Measurements from ENCODE around the gene RAD52. TPM values are rescaled to one million over a fixed set of nuclear protein-coding genes. Genes with fewer than 3 reads are reported as not detected.

The RAD52 gene
- total RNA-seq, 2 experiments from 2014 or later, result 30.3 to 30.8 TPM

GRCh38 chr12:968545-968944, 19.1 kb upstream of the RAD52 start:
- Histone ChIP-seq H3K4me2 (ENCODE audit: low read length) (no peak overlapping the region), H3K9me2 (ENCODE audit: insufficient read depth, low read length) (no peaks in the 10 kb centered on the region), H3K4me3 (ENCODE audit: low read depth, low read length, poor library complexity, severe bottlenecking) (no peak overlapping the region), H3K79me2 (ENCODE audit: insufficient read depth, low read depth, low read length) (no peaks in the 10 kb centered on the region), H4K20me1 (ENCODE audit: insufficient read depth, low read length) (no peaks in the 10 kb centered on the region), H3K36me3 (ENCODE audit: insufficient read depth, low read length) (no peaks in the 10 kb centered on the region), H3K27ac (ENCODE audit: low read depth, low read length, poor library complexity, severe bottlenecking) (no peak overlapping the region), H3K9me3 (ENCODE audit: low read length) (no peaks in the 10 kb centered on the region), H3K4me1 (ENCODE audit: insufficient read depth, low read length, poor library complexity, severe bottlenecking) (no peaks in the 10 kb centered on the region), H2AFZ (ENCODE audit: low read length) (no peak overlapping the region)
- DNase-seq (ENCODE audit: low spot score), result no peak
- POLR2A ChIA-PET, result interaction anchor here (0.5 to 1.6 kb wide), 2 partner anchors 9 to 217 kb away, joined by 3 to 5 read pairs; no protein-coding TSS in a partner anchor
- CTCF ChIA-PET (ENCODE audit: unreplicated experiment), result interaction anchor here (0.6 to 1.4 kb wide), 2 partner anchors 19 to 355 kb away, joined by 3 to 5 read pairs; partner anchors contain the start of gene RAD52
- no TSS peak for BruUV-seq (replicated peaks)
- intact Hi-C loops (cut with micrococcal nuclease; ENCODE audit: unreplicated experiment), result no loop called here
- TF ChIP-seq EZH2phosphoT487 (IDR thresholded peaks at IDR 0.05; ENCODE audit: borderline replicate concordance, low read depth, low read length) (no peak), CTCF (conservative IDR thresholded peaks at IDR 0.05; ENCODE audit: low read length) (no peak)

GRCh38 chr12:967641-968040, 18.1 kb upstream of the RAD52 start:
- Histone ChIP-seq H2AFZ (ENCODE audit: low read length) (no peak overlapping the region), H3K27ac (ENCODE audit: low read depth, low read length, poor library complexity, severe bottlenecking) (no peak overlapping the region), H3K9me3 (ENCODE audit: low read length) (no peaks in the 10 kb centered on the region), H3K36me3 (ENCODE audit: insufficient read depth, low read length) (no peaks in the 10 kb centered on the region), H4K20me1 (ENCODE audit: insufficient read depth, low read length) (no peaks in the 10 kb centered on the region), H3K4me1 (ENCODE audit: insufficient read depth, low read length, poor library complexity, severe bottlenecking) (no peaks in the 10 kb centered on the region), H3K4me3 (ENCODE audit: low read depth, low read length, poor library complexity, severe bottlenecking) (no peak overlapping the region), H3K4me2 (ENCODE audit: low read length) (no peak overlapping the region), H3K9me2 (ENCODE audit: insufficient read depth, low read length) (no peaks in the 10 kb centered on the region), H3K79me2 (ENCODE audit: insufficient read depth, low read depth, low read length) (no peaks in the 10 kb centered on the region)
- intact Hi-C loops (cut with micrococcal nuclease; ENCODE audit: unreplicated experiment), result no loop called here
- DNase-seq (ENCODE audit: low spot score), result no peak
- POLR2A ChIA-PET, result interaction anchor here (1.6 kb wide), 1 partner anchor 8 kb away, joined by 5 read pairs; no protein-coding TSS in a partner anchor
- CTCF ChIA-PET (ENCODE audit: unreplicated experiment), result interaction anchor here (1.4 kb wide), 1 partner anchor 18 kb away, joined by 5 read pairs; the partner anchor contains the start of gene RAD52
- TF ChIP-seq EZH2phosphoT487 (IDR thresholded peaks at IDR 0.05; ENCODE audit: borderline replicate concordance, low read depth, low read length) (no peak), CTCF (conservative IDR thresholded peaks at IDR 0.05; ENCODE audit: low read length) (no peak)
- no TSS peak for BruUV-seq (replicated peaks)

GRCh38 chr12:966724-967123, 17.2 kb upstream of the RAD52 start:
- H3K36me3 ChIP-seq (ENCODE audit: insufficient read depth, low read length), result no peaks in the 10 kb centered on the region
- intact Hi-C loops (cut with micrococcal nuclease; ENCODE audit: unreplicated experiment), result no loop called here
- H3K79me2 ChIP-seq (ENCODE audit: insufficient read depth, low read depth, low read length), result no peaks in the 10 kb centered on the region
- H3K27ac ChIP-seq (ENCODE audit: low read depth, low read length, poor library complexity, severe bottlenecking), result no peak overlapping the region
- no peak overlapping the region for H3K4me3 ChIP-seq (ENCODE audit: low read depth, low read length, poor library complexity, severe bottlenecking)
- H3K9me3 ChIP-seq (ENCODE audit: low read length), result no peaks in the 10 kb centered on the region
- no peak overlapping the region for H3K4me2 ChIP-seq (ENCODE audit: low read length)
- POLR2A ChIA-PET, result no interaction called here
- H4K20me1 ChIP-seq (ENCODE audit: insufficient read depth, low read length), result no peaks in the 10 kb centered on the region
- H3K4me1 ChIP-seq (ENCODE audit: insufficient read depth, low read length, poor library complexity, severe bottlenecking), result no peaks in the 10 kb centered on the region
- no peaks in the 10 kb centered on the region for H3K9me2 ChIP-seq (ENCODE audit: insufficient read depth, low read length)
- no peak overlapping the region for H2AFZ ChIP-seq (ENCODE audit: low read length)
- CTCF ChIA-PET (ENCODE audit: unreplicated experiment), result no interaction called here
- no peak for TF ChIP-seq EZH2phosphoT487 (IDR thresholded peaks at IDR 0.05; ENCODE audit: borderline replicate concordance, low read depth, low read length)
- no peak for TF ChIP-seq CTCF (conservative IDR thresholded peaks at IDR 0.05; ENCODE audit: low read length)
- BruUV-seq (replicated peaks), result no TSS peak
- no peak for DNase-seq (ENCODE audit: low spot score)

Measured in OCI-LY7 (cell line).